ENCODE measurements around the gene PCDHGB1. TPM values are rescaled to one million over a fixed set of nuclear protein-coding genes. Genes with fewer than 3 reads are reported as not detected.

Gene PCDHGB1
- total RNA-seq, 1 experiment from 2014 or later = 2.0 TPM

- POLR2A ChIA-PET = no interaction called here
These were observed 6.2 kb downstream of the PCDHGB1 start for GRCh38 chr5:141356133-141356532.

GRCh38 chr5:141356950-141357349 lies 7.1 kb downstream of the PCDHGB1 start:
- DNase-seq (ENCODE audit: low read depth, low spot score) (no peak), ATAC-seq (no peak)
- Histone ChIP-seq H3K36me3 (ENCODE audit: control insufficient read depth, insufficient read depth, low read length) (no peaks in the 10 kb centered on the region), H3K27me3 (ENCODE audit: control insufficient read depth, insufficient read depth, low read length) (no peaks in the 10 kb centered on the region), H3K4me1 (ENCODE audit: control insufficient read depth, insufficient read depth, low read length) (no peaks in the 10 kb centered on the region), H3K4me3 (ENCODE audit: low read depth in 2 of 2, low read length in 2 of 2) (no peak overlapping the region), H3K9me3 (ENCODE audit: control insufficient read depth, insufficient read depth, low read depth, low read length) (no peaks in the 10 kb centered on the region), H3K27ac (ENCODE audit: low read length) (no peak overlapping the region)
- intact Hi-C loops (cut with micrococcal nuclease; ENCODE audit: unreplicated experiment) (loop anchor here (10.0 kb wide), 1 partner anchor 168 kb away; no protein-coding TSS in a partner anchor), in situ Hi-C loops (cut with HindIII; ENCODE audit: low pct_unique_long_range_greater_than_20kb, low sequenced_read_pairs) (no loop called here)
- no peak for TF ChIP-seq POLR2AphosphoS5 (IDR thresholded peaks at IDR 0.05; ENCODE audit: low read depth, low read length)
- TF ChIP-seq REST (IDR thresholded peaks at IDR 0.05; ENCODE audit: insufficient read depth in 1 of 2, low read depth in 2 of 2, low read length in 1 of 2) = peak; percentile 39 to 66; a peak in 2 of 4 replicates
- no peak for TF ChIP-seq SIN3A (IDR thresholded peaks at IDR 0.05; ENCODE audit: borderline replicate concordance, insufficient read depth, low read depth, low read length)
- no peak for TF ChIP-seq TCF7L2 (IDR thresholded peaks at IDR 0.05; ENCODE audit: low read depth, low read length)
- TF ChIP-seq CTCF (IDR thresholded peaks at IDR 0.05) = no peak
- ChIA-PET CTCF (no interaction called here), POLR2A (no interaction called here)
- no TSS peak for BruUV-seq (replicated peaks)

More at GRCh38 chr5:141356133-141356532, 6.2 kb downstream of the PCDHGB1 start:
- CTCF ChIA-PET = interaction anchor here (0.8 kb wide), 1 partner anchor 202 kb away, joined by 3 read pairs; no protein-coding TSS in a partner anchor
- DNase-seq (ENCODE audit: low read depth, low spot score) (no peak), ATAC-seq (no peak)
- no peaks in the 10 kb centered on the region for H3K4me1 ChIP-seq (ENCODE audit: control insufficient read depth, insufficient read depth, low read length)
- no peak for TF ChIP-seq SIN3A (IDR thresholded peaks at IDR 0.05; ENCODE audit: borderline replicate concordance, insufficient read depth, low read depth, low read length)
- no peak for TF ChIP-seq POLR2AphosphoS5 (IDR thresholded peaks at IDR 0.05; ENCODE audit: low read depth, low read length)
- TF ChIP-seq TCF7L2 (IDR thresholded peaks at IDR 0.05; ENCODE audit: low read depth, low read length) = no peak
- no peak for TF ChIP-seq REST (IDR thresholded peaks at IDR 0.05; ENCODE audit: insufficient read depth in 1 of 2, low read depth in 2 of 2, low read length in 1 of 2)
- TF ChIP-seq CTCF (IDR thresholded peaks at IDR 0.05) = no peak
- H3K27me3 ChIP-seq (ENCODE audit: control insufficient read depth, insufficient read depth, low read length) = no peaks in the 10 kb centered on the region
- H3K4me3 ChIP-seq (ENCODE audit: low read depth in 2 of 2, low read length in 2 of 2) = no peak overlapping the region
- H3K27ac ChIP-seq (ENCODE audit: low read length) = no peak overlapping the region
- in situ Hi-C loops (cut with HindIII; ENCODE audit: low pct_unique_long_range_greater_than_20kb, low sequenced_read_pairs) = no loop called here
- H3K9me3 ChIP-seq (ENCODE audit: control insufficient read depth, insufficient read depth, low read depth, low read length) = no peaks in the 10 kb centered on the region
- no TSS peak for BruUV-seq (replicated peaks)
- intact Hi-C loops (cut with micrococcal nuclease; ENCODE audit: unreplicated experiment) = loop anchor here (10.0 kb wide), 1 partner anchor 169 kb away; no protein-coding TSS in a partner anchor
- H3K36me3 ChIP-seq (ENCODE audit: control insufficient read depth, insufficient read depth, low read length) = no peaks in the 10 kb centered on the region
